H1 (cell line): ENCODE data around the gene QSER1. TPM values are rescaled to one million over a fixed set of nuclear protein-coding genes. Genes with fewer than 3 reads are reported as not detected.

Source experiments
- ASH2L ChIP-seq: fragments of 200-600, 300-600 bp; sonication (generic); IDR thresholded peaks from one replicate; pipeline ENCODE4 v1.7.1; 2017; ENCODE audit warnings: low read length
- CHD1 ChIP-seq: IDR thresholded peaks from 2 replicates; pipeline ENCODE4 v1.6.1; 2012; ENCODE audit warnings: low read depth, low read length, improper control_type of control experiment
- EZH2 ChIP-seq: fragments of 200-600 bp; sonication (generic); IDR thresholded peaks from 2 replicates; pipeline ENCODE4 v1.7.1; 2012; ENCODE audit warnings: low read depth, mild to moderate bottlenecking, moderate library complexity, low read length, inconsistent platforms; ENCODE audit not compliant: severe bottlenecking
- KDM5A ChIP-seq: fragments of 200-600 bp; IDR thresholded peaks from 2 replicates; pipeline ENCODE4 v1.7.1; 2012; ENCODE audit warnings: mild to moderate bottlenecking, low read length, inconsistent platforms, mixed read lengths
- MAFK ChIP-seq: IDR thresholded peaks from 2 replicates; pipeline ENCODE4 v1.6.1; 2012; ENCODE audit warnings: low read depth, mild to moderate bottlenecking, improper control_type of control experiment, low read length
- SUZ12 ChIP-seq: fragments of 200-600 bp; sonication (generic); IDR thresholded peaks from 2 replicates; pipeline ENCODE4 v1.6.1; 2012; ENCODE audit warnings: mild to moderate bottlenecking, inconsistent platforms, low read length, moderate library complexity, mixed read lengths
- TAF7 ChIP-seq: optimal IDR thresholded peaks from 2 replicates; pipeline ENCODE3; 2011; ENCODE audit warnings: low read depth, mild to moderate bottlenecking, inconsistent platforms, low read length, moderate library complexity, borderline replicate concordance
- polyA plus RNA-seq, 7 experiments: library from polyadenylated mRNA; depleted of rRNA in 3 of 7; stranded (reverse) in 5 of 7; unstranded in 2 of 7; fragments of >200 nt in 5 of 7; fragments of 200-250 nt in 2 of 7; gene quantifications; 1 replicate in 5 of 7; 2 replicates in 1 of 7; 4 replicates in 1 of 7; pipeline versions ENCODE4 v1.2.1 to v1.2.3, GENCODE V29; 2011 to 2013; ENCODE audit warnings: missing spikeins in 2 of 7, mixed read lengths in 2 of 7
- total RNA-seq: library from RNA; stranded (reverse); fragmentation: NEBNext Ultra II Directional; extraction: Animal tissue kit (Norgen Biotek cat#: 25700); gene quantifications from 2 replicates; pipeline ENCODE4 v1.2.1, GENCODE V29; 2021
- TF ChIP-seq, protein P1 (sequence below): fragments of 300-600 bp; sonication (generic); IDR thresholded peaks from 2 replicates; pipeline ENCODE4 v1.7.1; 2012; ENCODE audit warnings: low read length, moderate library complexity, mild to moderate bottlenecking, inconsistent platforms; ENCODE audit not compliant: insufficient replicate concordance
- TF ChIP-seq, protein P2 (sequence below), 3 experiments: IDR thresholded peaks; 1 replicate in 2 of 3; 2 replicates in 1 of 3; pipeline versions ENCODE4 v1.5.1 to v1.6.1; 2011; ENCODE audit warnings: low read length in 3 of 3, mild to moderate bottlenecking in 3 of 3, inconsistent platforms in 2 of 3, low read depth in 1 of 3, moderate library complexity in 1 of 3; ENCODE audit not compliant: insufficient read depth in 1 of 3; ENCODE audit errors: control extremely low read depth in 1 of 3

The QSER1 gene
- total and polyA plus RNA-seq, 2 of the 8 experiments (the other 6 are each of a cell fraction or from before 2014, with no cell fraction given): 29.3 to 117 TPM

DNA sequence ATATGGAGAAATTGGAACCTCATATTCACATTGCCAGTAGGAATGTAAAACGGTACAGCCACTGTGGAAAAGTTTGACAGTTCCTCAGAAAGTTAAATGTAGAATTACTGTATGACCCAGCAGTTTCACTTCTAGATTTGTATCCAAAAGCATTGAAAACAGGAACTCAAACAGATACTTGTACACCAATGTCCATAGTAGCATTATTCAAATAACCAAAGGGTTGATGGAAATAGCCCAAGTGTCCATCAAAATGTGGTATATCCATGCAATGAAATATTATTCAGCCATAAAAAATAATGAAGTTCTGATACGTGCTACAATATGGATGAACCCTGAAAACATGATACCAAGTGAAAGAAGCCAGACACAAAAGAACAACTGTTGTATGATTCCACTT, 45.1 kb upstream of the QSER1 start (continued):
- TF ChIP-seq, protein P1, sequence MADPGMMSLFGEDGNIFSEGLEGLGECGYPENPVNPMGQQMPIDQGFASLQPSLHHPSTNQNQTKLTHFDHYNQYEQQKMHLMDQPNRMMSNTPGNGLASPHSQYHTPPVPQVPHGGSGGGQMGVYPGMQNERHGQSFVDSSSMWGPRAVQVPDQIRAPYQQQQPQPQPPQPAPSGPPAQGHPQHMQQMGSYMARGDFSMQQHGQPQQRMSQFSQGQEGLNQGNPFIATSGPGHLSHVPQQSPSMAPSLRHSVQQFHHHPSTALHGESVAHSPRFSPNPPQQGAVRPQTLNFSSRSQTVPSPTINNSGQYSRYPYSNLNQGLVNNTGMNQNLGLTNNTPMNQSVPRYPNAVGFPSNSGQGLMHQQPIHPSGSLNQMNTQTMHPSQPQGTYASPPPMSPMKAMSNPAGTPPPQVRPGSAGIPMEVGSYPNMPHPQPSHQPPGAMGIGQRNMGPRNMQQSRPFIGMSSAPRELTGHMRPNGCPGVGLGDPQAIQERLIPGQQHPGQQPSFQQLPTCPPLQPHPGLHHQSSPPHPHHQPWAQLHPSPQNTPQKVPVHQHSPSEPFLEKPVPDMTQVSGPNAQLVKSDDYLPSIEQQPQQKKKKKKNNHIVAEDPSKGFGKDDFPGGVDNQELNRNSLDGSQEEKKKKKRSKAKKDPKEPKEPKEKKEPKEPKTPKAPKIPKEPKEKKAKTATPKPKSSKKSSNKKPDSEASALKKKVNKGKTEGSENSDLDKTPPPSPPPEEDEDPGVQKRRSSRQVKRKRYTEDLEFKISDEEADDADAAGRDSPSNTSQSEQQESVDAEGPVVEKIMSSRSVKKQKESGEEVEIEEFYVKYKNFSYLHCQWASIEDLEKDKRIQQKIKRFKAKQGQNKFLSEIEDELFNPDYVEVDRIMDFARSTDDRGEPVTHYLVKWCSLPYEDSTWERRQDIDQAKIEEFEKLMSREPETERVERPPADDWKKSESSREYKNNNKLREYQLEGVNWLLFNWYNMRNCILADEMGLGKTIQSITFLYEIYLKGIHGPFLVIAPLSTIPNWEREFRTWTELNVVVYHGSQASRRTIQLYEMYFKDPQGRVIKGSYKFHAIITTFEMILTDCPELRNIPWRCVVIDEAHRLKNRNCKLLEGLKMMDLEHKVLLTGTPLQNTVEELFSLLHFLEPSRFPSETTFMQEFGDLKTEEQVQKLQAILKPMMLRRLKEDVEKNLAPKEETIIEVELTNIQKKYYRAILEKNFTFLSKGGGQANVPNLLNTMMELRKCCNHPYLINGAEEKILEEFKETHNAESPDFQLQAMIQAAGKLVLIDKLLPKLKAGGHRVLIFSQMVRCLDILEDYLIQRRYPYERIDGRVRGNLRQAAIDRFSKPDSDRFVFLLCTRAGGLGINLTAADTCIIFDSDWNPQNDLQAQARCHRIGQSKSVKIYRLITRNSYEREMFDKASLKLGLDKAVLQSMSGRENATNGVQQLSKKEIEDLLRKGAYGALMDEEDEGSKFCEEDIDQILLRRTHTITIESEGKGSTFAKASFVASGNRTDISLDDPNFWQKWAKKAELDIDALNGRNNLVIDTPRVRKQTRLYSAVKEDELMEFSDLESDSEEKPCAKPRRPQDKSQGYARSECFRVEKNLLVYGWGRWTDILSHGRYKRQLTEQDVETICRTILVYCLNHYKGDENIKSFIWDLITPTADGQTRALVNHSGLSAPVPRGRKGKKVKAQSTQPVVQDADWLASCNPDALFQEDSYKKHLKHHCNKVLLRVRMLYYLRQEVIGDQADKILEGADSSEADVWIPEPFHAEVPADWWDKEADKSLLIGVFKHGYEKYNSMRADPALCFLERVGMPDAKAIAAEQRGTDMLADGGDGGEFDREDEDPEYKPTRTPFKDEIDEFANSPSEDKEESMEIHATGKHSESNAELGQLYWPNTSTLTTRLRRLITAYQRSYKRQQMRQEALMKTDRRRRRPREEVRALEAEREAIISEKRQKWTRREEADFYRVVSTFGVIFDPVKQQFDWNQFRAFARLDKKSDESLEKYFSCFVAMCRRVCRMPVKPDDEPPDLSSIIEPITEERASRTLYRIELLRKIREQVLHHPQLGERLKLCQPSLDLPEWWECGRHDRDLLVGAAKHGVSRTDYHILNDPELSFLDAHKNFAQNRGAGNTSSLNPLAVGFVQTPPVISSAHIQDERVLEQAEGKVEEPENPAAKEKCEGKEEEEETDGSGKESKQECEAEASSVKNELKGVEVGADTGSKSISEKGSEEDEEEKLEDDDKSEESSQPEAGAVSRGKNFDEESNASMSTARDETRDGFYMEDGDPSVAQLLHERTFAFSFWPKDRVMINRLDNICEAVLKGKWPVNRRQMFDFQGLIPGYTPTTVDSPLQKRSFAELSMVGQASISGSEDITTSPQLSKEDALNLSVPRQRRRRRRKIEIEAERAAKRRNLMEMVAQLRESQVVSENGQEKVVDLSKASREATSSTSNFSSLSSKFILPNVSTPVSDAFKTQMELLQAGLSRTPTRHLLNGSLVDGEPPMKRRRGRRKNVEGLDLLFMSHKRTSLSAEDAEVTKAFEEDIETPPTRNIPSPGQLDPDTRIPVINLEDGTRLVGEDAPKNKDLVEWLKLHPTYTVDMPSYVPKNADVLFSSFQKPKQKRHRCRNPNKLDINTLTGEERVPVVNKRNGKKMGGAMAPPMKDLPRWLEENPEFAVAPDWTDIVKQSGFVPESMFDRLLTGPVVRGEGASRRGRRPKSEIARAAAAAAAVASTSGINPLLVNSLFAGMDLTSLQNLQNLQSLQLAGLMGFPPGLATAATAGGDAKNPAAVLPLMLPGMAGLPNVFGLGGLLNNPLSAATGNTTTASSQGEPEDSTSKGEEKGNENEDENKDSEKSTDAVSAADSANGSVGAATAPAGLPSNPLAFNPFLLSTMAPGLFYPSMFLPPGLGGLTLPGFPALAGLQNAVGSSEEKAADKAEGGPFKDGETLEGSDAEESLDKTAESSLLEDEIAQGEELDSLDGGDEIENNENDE: no peak
- TF ChIP-seq CHD1: no peak
- TF ChIP-seq KDM5A: no peak
- no peak for TF ChIP-seq EZH2
- TF ChIP-seq, protein P2, sequence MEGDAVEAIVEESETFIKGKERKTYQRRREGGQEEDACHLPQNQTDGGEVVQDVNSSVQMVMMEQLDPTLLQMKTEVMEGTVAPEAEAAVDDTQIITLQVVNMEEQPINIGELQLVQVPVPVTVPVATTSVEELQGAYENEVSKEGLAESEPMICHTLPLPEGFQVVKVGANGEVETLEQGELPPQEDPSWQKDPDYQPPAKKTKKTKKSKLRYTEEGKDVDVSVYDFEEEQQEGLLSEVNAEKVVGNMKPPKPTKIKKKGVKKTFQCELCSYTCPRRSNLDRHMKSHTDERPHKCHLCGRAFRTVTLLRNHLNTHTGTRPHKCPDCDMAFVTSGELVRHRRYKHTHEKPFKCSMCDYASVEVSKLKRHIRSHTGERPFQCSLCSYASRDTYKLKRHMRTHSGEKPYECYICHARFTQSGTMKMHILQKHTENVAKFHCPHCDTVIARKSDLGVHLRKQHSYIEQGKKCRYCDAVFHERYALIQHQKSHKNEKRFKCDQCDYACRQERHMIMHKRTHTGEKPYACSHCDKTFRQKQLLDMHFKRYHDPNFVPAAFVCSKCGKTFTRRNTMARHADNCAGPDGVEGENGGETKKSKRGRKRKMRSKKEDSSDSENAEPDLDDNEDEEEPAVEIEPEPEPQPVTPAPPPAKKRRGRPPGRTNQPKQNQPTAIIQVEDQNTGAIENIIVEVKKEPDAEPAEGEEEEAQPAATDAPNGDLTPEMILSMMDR (IDR thresholded peaks at IDR 0.05; ENCODE audit: control extremely low read depth in 1 of 3, insufficient read depth in 1 of 3, low read depth in 1 of 3, low read length in 3 of 3): no peak
- TF ChIP-seq SUZ12: no peak
- no peak for TF ChIP-seq MAFK
- no peak for TF ChIP-seq TAF7
- no peak for TF ChIP-seq ASH2L
